ENCODE data around the gene USP12. TPM values are rescaled to one million over a fixed set of nuclear protein-coding genes. Genes with fewer than 3 reads are reported as not detected.

The USP12 gene
- total and polyA plus RNA-seq, 10 donors: 13.3 to 37.3 (median 28.3) TPM

DNA sequence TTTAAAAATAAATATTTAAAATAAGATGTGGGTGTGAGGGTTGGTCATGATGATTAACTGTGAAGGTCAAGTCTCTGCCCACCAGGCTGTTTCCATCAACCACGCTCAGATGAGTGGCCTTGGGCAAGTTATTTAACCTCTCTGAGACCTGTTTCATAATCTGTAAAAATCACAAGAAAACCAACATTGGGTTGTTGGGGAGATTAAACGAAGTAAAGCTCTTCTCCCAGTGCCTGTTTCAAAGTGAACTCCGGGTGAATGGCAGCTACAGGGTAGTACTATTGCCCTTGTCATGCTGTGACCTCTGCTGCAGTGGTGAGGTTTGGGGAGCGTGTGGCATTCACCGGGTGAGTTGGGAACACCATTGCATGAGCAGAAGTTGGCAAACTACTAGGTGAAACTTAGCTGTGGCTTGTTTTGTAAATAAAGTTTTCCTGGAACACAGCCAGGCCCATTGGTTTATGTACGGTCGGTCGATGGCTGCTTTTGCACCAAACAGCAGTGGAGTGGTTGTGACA, 153.2 kb downstream of the USP12 start:
- WGBS, 5 donors: 66 to 84% (median 71%) methylated on average over 8 of the region's 8 CpGs
- H3K4me1 ChIP-seq: no peaks in the 10 kb centered on the region
- H3K36me3 ChIP-seq: no peaks in the 10 kb centered on the region
- intact Hi-C loops (cut with DNase I; ENCODE audit: low total_unique reads): no loop called here
- H3K27ac ChIP-seq: no peak overlapping the region
- DNase-seq: no peak
- no peaks in the 10 kb centered on the region for H3K27me3 ChIP-seq (replicated peaks in 1 of 7)
- no peak overlapping the region for H3K4me3 ChIP-seq
- TF ChIP-seq POLR2AphosphoS5 (IDR thresholded peaks at IDR 0.05) (no peak), POLR2A (IDR thresholded peaks at IDR 0.05) (no peak)
- TF ChIP-seq, protein P1, sequence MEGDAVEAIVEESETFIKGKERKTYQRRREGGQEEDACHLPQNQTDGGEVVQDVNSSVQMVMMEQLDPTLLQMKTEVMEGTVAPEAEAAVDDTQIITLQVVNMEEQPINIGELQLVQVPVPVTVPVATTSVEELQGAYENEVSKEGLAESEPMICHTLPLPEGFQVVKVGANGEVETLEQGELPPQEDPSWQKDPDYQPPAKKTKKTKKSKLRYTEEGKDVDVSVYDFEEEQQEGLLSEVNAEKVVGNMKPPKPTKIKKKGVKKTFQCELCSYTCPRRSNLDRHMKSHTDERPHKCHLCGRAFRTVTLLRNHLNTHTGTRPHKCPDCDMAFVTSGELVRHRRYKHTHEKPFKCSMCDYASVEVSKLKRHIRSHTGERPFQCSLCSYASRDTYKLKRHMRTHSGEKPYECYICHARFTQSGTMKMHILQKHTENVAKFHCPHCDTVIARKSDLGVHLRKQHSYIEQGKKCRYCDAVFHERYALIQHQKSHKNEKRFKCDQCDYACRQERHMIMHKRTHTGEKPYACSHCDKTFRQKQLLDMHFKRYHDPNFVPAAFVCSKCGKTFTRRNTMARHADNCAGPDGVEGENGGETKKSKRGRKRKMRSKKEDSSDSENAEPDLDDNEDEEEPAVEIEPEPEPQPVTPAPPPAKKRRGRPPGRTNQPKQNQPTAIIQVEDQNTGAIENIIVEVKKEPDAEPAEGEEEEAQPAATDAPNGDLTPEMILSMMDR (IDR thresholded peaks at IDR 0.05 in 8 of 11, conservative IDR thresholded peaks at IDR 0.05 in 3 of 11): no peak
- no peaks in the 10 kb centered on the region for H3K9me3 ChIP-seq

DNA sequence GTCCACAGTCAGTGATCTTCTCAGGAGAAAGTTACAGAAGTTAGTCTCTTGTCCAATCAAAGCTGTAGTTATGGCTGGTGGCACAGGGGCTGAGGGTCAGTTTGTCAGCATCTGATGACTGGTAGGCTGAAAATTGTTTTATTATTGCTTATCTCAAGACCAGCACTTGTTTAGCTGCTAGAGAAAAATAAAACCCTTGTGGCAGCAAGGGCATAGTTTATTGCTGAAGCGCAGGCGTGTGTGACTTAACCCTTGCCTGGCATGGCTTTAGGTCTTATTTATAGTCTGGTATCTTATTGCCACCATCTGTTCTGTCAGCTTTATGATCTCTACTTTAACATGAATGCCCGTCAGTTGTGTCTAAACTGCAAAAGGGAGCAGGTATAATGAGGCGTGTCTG, 154.7 kb downstream of the USP12 start:
- TF ChIP-seq POLR2AphosphoS5 (IDR thresholded peaks at IDR 0.05) (no peak), POLR2A (IDR thresholded peaks at IDR 0.05) (no peak)
- TF ChIP-seq, protein P1 (IDR thresholded peaks at IDR 0.05 in 8 of 11, conservative IDR thresholded peaks at IDR 0.05 in 3 of 11): no peak
- 81 to 90% (median 87%) methylated on average over 4 of the region's 4 CpGs for WGBS, 5 donors
- no peak overlapping the region for H3K4me3 ChIP-seq
- peaks cover 0 to under 1% (median 0%) of the 10 kb centered on the region in 7 donors for H3K27me3 ChIP-seq (replicated peaks in 1 of 7)
- no peak for DNase-seq
- intact Hi-C loops (cut with DNase I; ENCODE audit: low total_unique reads): no loop called here
- H3K36me3 ChIP-seq: no peaks in the 10 kb centered on the region
- no peaks in the 10 kb centered on the region for H3K4me1 ChIP-seq
- no peak overlapping the region for H3K27ac ChIP-seq
- no peaks in the 10 kb centered on the region for H3K9me3 ChIP-seq

Other genes with a start within 250 kb of the USP12 start
- gene RPL21, start 79.7 kb upstream of the USP12 start, total RNA-seq: 1,000 to 10,000 TPM in 4 of 7 donors, 100 to 1,000 TPM in 3; 876 to 1,232 (median 1,007) TPM
- 1,000 to 10,000 TPM; 1,699 to 2,187 (median 1,787) TPM for gene RPL21, start 79.7 kb upstream of the USP12 start, polyA plus RNA-seq
- gene RASL11A, start 99.0 kb upstream of the USP12 start, total RNA-seq: 10 to 100 TPM in 5 of 7 donors, 1 to 10 TPM in 2; 9.2 to 37.9 (median 16.1) TPM
- gene RASL11A, start 99.0 kb upstream of the USP12 start, polyA plus RNA-seq: 10 to 100 TPM in 2 of 3 donors, 1 to 10 TPM in 1; 6.7 to 29.8 (median 11.2) TPM